NCI-H2081 (cell line): ENCODE measurements around the gene AGPS.
"Not testable (repeated sequence)": the region's sequence is repeated elsewhere in the genome, so short reads cannot be mapped to it uniquely, and the experiment has no call there.

Experiments
- DNase-seq, 2 experiments: peaks; one replicate each; lab custom pipeline; 2025; lab: John Stamatoyannopoulos, UW

The AGPS gene

DNA sequence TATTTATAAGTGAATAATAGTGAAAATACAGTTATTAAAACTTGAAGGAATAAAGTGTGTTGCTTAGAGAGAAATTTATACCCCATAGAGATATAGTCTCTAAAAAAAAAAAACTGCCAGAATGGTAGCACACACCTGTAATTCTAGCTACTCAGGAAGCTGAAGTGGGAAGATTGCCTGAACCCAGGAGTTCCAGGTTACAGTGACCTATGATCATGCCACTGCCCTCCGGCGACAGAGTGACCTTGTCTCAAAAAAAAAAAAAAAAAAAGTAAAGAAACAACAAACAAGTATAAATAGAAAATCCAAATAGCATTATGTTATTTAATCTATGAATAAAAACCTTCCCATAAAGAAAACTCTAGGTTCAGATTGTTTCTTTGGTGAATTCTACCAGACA lies 7.4 kb upstream of the AGPS start:
- no peak for DNase-seq

DNA sequence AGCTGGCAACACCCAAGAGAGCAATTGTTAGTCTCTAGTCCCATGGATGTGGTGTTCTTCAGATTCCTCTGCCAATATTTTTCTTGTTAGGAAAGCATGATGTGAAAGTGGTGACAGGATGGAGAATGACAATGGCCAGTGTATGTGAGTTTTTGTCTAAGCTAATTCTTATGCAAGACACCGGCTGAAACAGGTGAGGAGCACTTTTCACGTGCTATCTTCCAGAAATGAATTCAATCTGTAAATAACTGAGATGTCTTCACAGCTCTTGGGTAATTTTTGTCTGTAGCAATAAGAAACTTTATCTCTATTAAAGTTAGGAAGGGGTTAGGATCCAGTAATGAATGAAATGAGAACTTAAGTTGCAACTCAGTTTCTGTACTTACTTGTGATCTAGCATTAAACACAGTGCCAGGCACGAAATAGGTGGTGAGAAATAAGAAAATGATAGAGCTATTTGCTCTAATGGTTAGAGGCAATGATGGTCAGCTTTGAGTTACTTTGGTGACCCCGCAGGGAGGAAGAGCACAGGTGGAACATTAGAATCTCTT lies 676 bp upstream of the AGPS start:
- DNase-seq = no peak

DNA sequence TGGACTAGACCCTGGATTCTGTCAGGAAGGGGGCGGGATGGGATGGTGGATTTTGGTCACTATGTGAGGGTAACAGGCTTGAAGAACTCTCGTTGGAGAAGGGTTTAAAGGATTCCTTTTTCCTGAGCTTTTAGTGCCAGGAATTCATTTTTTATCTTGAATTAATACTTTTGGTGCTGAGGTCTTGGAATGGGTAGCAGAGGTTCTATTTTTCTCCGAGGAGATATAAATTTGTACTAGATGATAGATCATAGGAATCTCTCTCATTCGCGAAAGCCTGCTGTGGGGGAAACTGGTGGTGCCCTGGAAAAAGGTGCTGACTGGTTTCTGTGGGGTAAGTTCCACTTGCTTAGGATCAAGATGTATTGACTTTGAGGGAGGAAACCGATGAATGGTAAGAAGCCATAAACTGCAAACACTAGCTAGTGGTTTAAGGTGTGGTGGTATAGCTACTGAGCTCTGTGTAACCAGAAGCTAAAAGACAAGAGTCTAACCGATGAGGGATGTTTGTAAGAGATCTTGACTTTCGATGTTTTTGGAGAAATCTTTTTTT lies 706 bp downstream of the AGPS start:
- no peak for DNase-seq

DNA sequence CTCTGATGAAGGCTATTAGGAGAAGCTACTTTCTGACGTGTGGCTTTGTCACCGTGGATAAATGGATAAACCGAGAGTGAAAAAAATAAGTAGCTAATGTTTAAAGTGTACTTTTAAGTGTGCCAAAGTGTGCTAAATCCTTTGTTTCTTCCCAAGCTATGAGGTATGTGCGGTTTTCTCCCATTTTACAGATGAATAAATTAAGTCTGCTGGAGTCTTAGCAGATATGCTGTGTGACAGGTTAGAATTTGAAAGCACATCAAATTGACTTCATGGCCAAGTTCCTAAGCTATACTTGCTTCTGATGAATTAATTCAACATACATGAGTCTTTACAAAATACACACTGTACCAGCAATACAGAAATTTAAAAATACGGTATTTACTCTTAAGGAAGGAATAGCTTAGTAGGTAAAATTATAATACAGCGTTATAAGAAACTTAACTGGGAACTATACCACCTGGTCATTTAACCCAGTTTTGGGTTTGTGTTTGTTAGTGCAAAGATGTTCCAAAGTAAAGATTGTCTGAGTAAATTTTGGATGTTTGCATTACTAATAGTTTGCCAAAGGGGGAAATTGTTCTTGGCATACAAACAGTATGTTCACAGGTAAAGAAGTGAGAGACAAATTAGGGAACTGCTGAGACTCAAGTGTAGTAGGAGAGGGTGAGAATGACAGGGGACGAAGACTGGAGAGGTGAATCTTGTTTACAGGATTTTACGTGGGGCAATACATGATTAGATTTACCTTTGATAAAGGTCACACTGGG lies 1.4 kb downstream of the AGPS start:
- peak; percentile 2 to 14 for DNase-seq

DNA sequence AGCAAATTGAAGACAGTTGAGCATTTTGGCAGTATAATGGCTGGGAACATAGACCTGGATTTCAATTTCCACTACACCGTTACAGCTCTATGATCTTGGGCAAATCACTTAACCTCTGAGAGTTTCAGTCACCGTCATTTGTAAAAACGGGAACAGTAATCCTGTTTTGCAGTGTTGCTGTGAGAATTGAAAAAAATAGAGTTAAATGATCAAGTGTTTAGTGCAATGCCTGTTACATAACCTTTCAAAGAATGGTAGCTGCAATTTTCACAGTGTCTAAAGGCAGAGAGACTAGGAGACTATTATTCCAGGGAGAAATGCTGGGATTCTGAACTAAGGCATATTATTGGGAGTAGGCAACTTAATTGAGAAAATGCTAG lies 2.0 kb downstream of the AGPS start:
- no peak for DNase-seq

DNA sequence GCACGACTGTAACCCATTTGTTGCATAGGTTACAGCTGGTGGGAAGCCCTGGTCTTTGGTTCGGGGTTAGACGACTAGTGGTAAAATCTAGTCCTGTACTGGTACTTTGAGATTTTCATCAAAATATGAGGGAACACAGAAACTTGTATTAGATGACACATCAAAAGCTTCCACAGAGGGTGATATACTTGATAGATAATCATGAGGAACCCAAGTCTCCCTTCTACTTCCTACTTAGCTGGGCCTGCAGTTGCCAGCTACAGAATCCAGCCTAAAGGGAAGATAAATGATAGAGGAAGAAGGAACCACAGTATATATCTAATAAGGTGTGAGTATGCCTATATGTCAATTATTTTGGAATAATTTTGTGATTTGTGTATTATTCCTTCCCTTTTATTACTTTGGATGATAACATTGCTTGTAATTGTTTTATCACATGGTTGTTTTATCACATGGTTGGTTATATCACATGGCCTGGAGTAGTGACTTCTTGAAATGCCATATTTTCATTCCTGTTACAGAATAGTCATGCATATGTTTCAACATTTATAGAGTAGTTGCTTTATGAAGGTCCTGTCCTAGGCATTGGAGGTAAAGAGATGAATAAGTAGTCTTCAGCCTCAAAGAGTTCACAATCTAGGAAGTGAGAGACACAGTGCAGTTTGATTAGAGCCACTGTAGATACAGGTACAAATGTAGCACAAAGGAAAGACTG lies 2.9 kb downstream of the AGPS start:
- DNase-seq = no peak

DNA sequence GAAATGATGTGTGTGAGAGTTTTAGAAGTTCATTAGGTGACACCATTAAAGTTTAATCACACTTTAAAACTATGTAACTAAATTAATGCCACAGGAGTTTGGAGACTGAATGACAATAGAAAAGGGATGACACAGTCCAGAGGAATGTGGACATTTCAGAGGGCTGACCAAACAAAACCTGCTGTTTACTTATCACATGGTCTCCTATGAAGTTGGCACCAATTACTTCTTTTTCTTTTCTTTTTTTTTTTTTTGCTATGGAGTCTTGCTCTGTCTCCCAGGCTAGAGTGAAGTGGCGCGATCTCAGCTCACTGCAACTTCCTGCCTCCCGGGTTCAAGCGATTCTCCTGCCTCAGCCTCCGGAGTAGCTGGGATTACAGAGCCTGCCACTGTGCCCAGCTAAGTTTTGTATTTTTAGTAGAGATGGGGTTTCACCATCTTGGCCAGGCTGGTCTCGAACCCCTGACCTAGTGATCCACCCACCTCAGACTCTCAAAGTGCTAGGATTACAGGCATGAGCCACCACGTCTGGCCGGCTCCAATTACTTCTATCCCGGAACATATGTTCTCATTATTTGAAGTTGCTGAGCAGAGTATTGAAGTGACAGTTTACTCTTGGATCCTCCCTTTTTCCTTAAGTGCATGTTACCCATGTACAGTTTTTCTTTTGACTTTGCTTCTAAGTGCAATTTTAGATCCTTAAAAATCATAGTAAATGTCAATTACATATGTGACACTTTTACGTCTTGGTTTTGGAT lies 4.3 kb downstream of the AGPS start:
- DNase-seq = no peak

DNA sequence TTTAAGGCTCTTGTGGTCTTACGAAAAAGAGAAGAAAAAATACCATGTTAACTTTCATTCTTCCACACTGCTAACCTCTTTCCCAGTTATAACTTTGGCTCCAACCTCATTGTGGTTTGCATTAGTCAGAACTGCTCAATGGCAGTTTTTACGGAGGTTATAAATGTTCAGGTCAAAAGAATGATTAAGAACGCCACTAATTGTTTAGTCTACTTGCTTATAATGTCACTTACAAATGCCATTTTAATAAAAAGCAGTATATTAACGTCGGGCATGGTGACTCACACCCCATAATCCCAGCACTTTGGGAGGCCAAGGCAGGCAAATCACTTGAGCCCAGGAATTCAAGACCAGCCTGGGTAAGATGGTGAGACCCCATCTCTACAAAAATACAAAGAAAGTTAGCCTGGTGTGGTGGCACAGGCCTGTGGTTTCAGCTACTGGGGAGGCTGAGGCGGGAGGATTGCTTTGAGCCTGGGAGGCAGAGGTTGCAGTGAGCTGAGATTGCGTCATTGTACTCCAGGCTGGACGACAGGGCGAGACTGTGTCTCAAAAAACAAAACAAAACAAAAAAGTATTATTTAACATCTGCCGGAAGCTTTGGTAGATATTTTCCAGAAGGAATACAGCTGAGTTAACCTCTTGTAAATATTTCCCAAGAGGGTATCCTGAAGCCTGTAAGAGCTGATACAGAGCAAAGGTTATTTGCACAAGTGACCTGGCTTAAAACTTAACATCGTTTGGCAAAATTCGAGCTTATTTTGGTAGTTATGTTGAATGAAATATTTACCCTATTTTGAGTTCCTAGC lies 5.1 kb downstream of the AGPS start:
- DNase-seq = no peak

DNA sequence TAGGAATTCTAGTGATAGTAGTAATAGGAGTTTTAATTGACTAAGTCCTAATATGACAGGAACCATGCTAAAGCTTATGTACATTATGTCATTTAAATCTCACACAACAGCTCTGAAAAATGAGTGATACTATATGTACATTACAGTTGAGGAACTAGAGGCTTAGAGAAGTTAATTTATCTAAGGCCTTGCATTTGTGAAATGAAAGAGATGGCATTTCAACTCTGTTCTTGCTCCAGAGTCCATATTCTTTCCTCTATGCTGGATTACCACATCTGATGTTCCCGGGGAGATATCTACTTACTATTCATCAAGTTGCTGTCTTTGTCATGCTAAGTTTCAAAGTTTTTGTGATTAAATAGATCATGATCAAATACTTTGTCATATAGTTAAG lies 5.7 kb downstream of the AGPS start:
- DNase-seq = no peak

DNA sequence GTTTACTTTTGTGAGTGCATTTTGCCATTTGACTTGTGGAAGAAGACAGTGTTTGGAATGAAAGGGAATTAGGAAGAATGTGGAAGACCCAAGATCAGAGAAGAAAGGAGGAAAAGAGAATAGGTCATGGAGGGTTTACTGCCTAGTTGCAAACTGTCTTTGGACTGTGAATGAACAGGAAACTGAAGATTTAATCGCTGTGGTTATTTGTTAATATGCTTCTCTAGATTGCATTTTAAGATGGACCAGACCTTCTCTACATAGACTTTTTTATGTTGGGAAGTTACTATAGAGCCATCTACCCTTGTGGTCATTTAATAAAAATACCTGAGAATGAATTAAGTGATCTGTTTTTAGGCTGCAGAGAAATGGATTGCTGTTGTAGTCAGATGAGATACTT lies 6.2 kb downstream of the AGPS start:
- no peak for DNase-seq

DNA sequence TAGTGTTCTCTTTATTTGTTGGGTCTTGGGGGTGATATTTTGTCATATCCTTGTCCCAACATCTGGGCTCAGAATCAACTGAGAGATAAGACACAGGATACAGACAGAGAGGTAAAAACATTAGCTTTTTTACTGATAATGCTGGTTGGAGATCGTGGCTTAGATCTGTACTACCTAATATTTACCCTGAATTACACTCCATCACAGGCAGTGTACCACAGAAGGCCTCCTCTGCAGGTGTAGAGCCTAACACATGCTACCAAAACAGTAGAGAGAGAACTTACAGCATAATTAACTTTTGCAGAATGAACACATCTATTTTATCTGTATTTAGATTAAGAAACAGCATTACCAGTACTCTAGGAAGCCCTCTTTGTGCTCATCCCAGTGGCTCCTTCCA lies 6.8 kb downstream of the AGPS start:
- no peak for DNase-seq

DNA sequence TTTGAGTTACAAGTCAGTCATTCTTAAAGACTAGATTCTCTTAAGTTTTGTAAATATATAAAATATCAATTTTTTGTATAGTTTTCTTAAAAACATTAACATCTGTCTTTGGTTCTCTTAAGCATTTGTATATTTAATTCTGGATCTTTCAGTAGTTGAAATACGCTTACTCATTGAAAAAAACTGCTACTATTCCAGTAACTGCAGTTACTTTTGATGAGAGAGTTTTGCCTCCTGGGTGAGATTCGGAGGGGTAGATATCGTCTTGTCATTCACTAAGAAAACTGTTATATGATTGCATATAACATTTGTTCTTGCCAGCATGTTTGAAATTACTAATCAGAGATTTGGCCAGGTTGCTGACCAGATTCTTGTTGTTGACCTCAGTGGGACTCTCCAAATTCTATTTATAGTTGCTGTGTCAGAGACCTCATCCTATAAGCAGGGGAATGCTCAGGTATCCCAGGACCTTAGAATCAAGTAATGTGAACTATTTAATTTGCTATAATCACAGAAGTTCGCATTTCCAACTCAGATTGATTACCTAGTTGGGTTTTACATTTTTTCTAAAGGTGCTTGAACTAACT lies 7.9 kb downstream of the AGPS start:
- DNase-seq = no peak

DNA sequence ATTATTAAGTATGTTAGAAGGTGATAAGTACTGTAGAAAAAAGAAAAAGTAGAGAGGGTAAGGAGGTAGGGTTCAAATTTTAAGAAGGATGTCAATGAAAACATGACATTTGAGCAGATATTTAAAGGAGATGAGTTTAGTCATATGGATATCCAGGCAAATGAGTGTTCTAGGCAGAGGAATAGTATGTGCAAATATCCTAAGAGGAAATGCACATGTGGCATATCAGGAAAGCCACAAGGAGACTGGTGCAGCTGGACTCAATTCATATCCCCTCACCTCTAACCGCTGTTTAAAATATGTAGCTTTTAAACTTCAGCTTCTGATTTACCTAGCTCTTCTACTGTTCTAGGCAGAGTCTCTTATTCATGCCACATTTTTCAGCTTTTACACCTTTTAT lies 9.5 kb downstream of the AGPS start:
- no peak for DNase-seq

DNA sequence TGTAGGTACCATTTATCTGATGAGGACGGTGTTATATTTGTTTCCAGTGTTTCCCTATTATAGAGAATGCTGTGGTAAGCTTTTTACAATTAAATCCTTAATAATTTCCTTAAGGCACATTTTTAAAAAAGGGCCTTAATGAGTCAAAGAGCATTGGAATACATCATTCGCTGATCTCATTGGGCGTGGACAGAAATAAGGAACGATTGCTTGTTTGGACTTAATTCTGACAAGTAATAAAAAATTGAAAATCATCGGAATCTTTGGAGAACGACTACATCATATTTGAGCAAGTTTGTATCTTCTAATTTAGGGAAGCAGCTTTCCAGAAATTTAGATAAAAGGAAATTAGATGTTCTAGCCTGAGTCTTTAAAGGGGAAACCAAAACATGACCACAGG lies 11.3 kb downstream of the AGPS start:
- no peak for DNase-seq

DNA sequence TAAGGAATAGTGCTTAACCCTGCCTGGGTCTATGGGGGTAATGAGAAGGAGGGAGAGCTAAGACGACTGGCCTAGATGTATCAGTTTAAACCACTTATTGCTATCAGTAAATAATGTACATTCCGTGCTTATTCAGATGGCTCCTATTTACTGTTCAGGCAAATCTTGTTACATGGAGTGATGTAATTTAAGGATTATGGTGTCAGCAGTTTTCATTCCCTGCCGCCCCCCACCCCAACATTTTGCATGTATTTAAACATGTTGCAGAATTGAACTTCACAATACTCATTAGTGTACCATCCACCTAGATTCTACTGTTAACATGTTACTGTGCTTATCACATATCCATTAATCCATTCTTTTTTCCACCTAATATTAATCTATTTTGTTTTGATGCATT lies 11.7 kb downstream of the AGPS start:
- DNase-seq = no peak

DNA sequence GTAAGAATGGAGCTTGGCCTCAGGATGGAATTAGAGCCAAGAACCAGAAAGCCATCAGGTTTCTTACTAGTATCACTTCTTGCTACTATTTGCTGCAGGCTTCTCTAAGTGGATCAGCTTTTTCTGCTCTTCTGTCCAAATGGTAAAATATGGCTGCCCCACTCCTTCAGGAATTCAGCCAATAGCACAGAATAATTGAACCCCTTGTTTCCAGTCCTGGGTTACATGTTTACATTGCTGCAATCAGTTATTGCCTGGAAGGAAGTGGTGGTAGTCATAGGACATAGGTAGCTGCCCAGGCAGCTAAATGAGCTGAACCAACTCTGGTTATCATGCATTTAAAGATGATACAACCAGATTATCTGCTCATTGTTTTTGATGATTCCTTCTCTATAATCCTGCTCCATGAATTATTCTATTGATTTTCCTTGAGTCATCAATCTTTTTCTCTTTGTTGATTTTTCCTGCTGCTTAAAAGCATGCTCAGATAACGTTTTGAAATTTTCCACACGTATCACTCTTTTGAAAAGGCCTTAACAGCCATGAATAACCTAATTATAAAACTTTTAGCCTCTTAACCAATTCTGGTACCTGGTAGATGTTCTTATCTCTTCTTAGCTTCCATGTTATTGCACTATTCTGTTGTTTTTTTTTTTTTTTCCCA lies 12.6 kb downstream of the AGPS start:
- DNase-seq = no peak

DNA sequence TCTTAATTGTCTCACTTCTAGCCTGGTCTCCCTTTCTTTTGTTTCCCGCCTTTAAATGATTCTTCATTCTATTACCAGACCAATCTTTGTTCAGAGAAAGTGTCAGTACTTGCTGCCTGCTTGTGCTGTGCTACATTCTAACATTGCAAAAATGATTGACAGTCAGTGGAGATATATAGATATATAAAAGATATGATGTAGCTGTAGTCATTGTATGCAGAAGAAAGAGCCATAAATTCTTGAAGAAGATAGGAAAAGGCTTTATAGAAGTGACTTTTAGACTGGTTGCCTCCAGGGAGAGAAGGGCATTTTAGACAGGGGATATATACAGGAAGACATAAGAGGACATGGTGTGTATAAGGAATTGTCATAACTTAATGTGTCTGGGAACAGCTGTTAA lies 13.6 kb downstream of the AGPS start:
- no peak for DNase-seq

DNA sequence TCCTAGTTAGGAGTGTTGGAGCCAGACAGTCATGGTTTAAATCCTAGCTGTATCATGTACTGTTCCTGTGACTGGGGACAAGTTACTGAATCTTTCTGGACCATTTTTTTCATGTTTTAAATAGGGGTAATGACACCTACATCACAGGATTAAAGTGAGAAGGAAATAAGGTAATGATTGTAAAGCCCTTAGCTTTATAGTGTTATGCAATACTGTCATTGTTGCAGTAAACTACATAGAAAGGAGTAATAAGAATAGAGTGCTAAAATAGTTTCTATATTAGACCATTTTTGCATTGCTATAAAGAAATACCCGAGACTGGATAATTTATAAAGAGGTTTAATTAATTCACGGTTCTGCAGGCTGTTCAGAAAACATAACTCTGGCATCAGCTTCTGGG lies 14.5 kb downstream of the AGPS start:
- DNase-seq = no peak

DNA sequence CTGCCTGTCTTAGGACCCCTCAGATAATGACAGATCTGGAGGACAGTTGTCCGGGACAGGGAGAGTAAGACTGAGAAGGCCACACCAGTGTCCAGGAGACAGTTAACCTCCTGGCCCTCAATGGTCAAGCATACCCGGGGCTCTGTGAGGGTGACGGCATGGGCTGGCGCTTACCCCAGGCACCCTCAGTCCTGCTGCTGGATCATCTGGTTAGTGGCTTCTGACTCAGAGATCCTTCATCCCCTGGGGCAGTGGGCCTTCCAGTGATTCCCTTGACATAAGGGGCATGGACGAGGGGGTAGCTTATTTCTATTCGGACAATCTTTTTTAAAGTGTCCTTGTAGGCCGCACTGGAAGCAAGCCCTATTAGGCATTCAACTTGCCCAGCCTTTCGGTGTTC lies 18.1 kb downstream of the AGPS start:
- DNase-seq = not testable (repeated sequence)

DNA sequence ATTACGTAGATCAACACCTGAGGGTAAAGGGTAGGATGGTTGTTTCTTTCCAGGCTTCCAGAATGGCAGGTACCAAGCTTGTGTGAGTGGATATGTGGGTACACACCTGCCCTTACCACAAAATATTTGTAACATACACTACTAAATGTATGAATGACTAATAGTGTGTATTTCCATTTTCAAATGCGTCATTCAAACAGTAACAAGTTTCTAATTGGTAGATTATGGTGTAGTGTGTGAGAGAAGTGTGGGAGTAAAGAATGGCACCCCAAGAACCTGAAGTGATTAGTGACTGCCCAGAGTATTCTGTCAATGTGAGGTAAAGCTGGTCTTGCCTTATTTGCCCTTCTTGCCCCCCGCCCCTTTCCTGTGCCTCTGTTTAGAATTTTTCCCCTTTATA lies 21.1 kb downstream of the AGPS start:
- no peak for DNase-seq

DNA sequence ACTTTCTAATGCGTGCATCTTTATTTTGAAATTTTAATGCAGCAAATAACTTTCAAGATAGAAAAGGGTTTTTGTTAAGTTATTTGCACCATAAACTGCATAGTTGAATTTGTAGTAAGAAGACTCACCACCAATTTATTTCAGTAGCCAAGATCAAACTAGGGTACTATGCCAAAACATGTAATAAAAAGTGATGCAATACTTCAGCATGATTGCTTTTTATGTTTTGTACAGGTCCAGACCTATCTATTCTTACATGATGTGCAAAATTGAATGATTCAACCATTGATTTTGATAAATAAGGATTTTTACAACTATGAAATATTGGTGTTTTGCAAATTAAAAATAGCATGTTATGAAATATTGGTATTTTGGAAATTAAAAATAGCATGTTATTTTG lies 26.7 kb downstream of the AGPS start:
- DNase-seq = no peak
